22Rv1 (cell line): ENCODE data around the gene PARVG.

Experiments used
- H3K27ac ChIP-seq: fragments of 450-650 bp; 2 replicates; pipeline ENCODE4 v1.5.1; 2017
- CTCF ChIP-seq: fragments of 450-650 bp; IDR thresholded peaks from 2 replicates; pipeline ENCODE4 v1.5.1; 2017; ENCODE audit warnings: mild to moderate bottlenecking
- ZFX ChIP-seq: fragments of 450-650 bp; IDR thresholded peaks from 2 replicates; pipeline ENCODE4 v1.6.1; 2017; ENCODE audit warnings: antibody characterized with exemption, borderline replicate concordance

The PARVG gene

GRCh38 chr22:44186121-44186510 lies 5.4 kb downstream of the PARVG start:
- H3K27ac ChIP-seq, result no peak overlapping the region
- no peak for TF ChIP-seq ZFX
- no peak for TF ChIP-seq CTCF

GRCh38 chr22:44186737-44187136 lies 6.0 kb downstream of the PARVG start:
- TF ChIP-seq ZFX (no peak), CTCF (no peak)
- H3K27ac ChIP-seq, result no peak overlapping the region

GRCh38 chr22:44187652-44188230 lies 7.0 kb downstream of the PARVG start:
- TF ChIP-seq ZFX (no peak), CTCF (no peak)
- no peak overlapping the region for H3K27ac ChIP-seq

- TF ChIP-seq CTCF, result no peak
- TF ChIP-seq ZFX, result no peak
Observed at GRCh38 chr22:44188316-44188715, 7.6 kb downstream of the PARVG start.

GRCh38 chr22:44188986-44189630 lies 8.4 kb downstream of the PARVG start:
- no peak overlapping the region for H3K27ac ChIP-seq
- no peak for TF ChIP-seq CTCF
- TF ChIP-seq ZFX, result no peak

More at GRCh38 chr22:44188316-44188715, 7.6 kb downstream of the PARVG start:
- no peak overlapping the region for H3K27ac ChIP-seq

GRCh38 chr22:44190381-44190976 lies 9.8 kb downstream of the PARVG start:
- TF ChIP-seq ZFX, result no peak
- TF ChIP-seq CTCF, result no peak
- no peak overlapping the region for H3K27ac ChIP-seq

- H3K27ac ChIP-seq, result no peak overlapping the region
- TF ChIP-seq CTCF, result no peak
- TF ChIP-seq ZFX, result no peak
Observed at GRCh38 chr22:44191036-44191454, 10.3 kb downstream of the PARVG start.
